NCI-H1417 (cell line): ENCODE data around the gene DPEP1.
"Not testable (repeated sequence)": the region's sequence is repeated elsewhere in the genome, so short reads cannot be mapped to it uniquely, and the experiment has no call there.

ENCODE experiments used
- DNase-seq, 3 experiments: peaks; one replicate each; lab custom pipeline; 2025; lab: John Stamatoyannopoulos, UW

The DPEP1 gene

GRCh38 chr16:89577055-89577759, 36.2 kb upstream of the DPEP1 start:
- no peak for DNase-seq

- no peak for DNase-seq
Measured at GRCh38 chr16:89579351-89579750, 34.1 kb upstream of the DPEP1 start.

GRCh38 chr16:89581045-89581695, 32.3 kb upstream of the DPEP1 start:
- no peak for DNase-seq

- DNase-seq = no peak
Measured at GRCh38 chr16:89581861-89582563, 31.4 kb upstream of the DPEP1 start.

GRCh38 chr16:89582614-89583196, 30.7 kb upstream of the DPEP1 start:
- DNase-seq = no peak

GRCh38 chr16:89583197-89583894, 30.1 kb upstream of the DPEP1 start:
- no peak for DNase-seq

GRCh38 chr16:89583895-89584644, 29.4 kb upstream of the DPEP1 start:
- no peak for DNase-seq

- no peak for DNase-seq
Measured at GRCh38 chr16:89584768-89585549, 28.5 kb upstream of the DPEP1 start.

- DNase-seq = no peak
Measured at GRCh38 chr16:89586218-89586617, 27.2 kb upstream of the DPEP1 start.

GRCh38 chr16:89586853-89587252, 26.6 kb upstream of the DPEP1 start:
- DNase-seq = no peak

GRCh38 chr16:89587676-89588075, 25.8 kb upstream of the DPEP1 start:
- DNase-seq = not testable (repeated sequence)

- DNase-seq = no peak
Measured at GRCh38 chr16:89588413-89589109, 24.9 kb upstream of the DPEP1 start.

GRCh38 chr16:89589241-89589926, 24.1 kb upstream of the DPEP1 start:
- no peak for DNase-seq

GRCh38 chr16:89593841-89594240, 19.6 kb upstream of the DPEP1 start:
- DNase-seq = no peak

- no peak for DNase-seq
Measured at GRCh38 chr16:89595330-89596060, 17.9 kb upstream of the DPEP1 start.

- no peak for DNase-seq
Measured at GRCh38 chr16:89596061-89596689, 17.3 kb upstream of the DPEP1 start.

- DNase-seq = no peak
Measured at GRCh38 chr16:89596957-89597649, 16.3 kb upstream of the DPEP1 start.

- DNase-seq = peak in 1 of 3 experiments; percentile 34
Measured at GRCh38 chr16:89598199-89598598, 15.2 kb upstream of the DPEP1 start.
